ENCODE data around the gene MEIOSIN. TPM values are rescaled to one million over a fixed set of nuclear protein-coding genes. Genes with fewer than 3 reads are reported as not detected.

The MEIOSIN gene
- total and polyA plus RNA-seq, 9 of the 15 experiments (the other 6 are each of a cell fraction or from before 2014, with no cell fraction given): 0.06 to 2.0 (median 0.76) TPM

- no peak for TF ChIP-seq SFPQ (IDR thresholded peaks at IDR 0.05; ENCODE audit: low read depth, low read length)
- no peak for TF ChIP-seq FIP1L1 (IDR thresholded peaks at IDR 0.05; ENCODE audit: low read depth, low read length, poor library complexity, severe bottlenecking)
- peak; percentile 10 for TF ChIP-seq PRDM10 (IDR thresholded peaks at IDR 0.05; ENCODE audit: partially characterized antibody)
- no peak for TF ChIP-seq TARDBP (IDR thresholded peaks at IDR 0.05)
- no peak for TF ChIP-seq EZH2 (IDR thresholded peaks at IDR 0.05; ENCODE audit: borderline replicate concordance, low read depth, low read length)
- no peak for TF ChIP-seq ZNF224 (CRISPR knock-in tag; IDR thresholded peaks at IDR 0.05)
- no peak for TF ChIP-seq TBL1XR1 (IDR thresholded peaks at IDR 0.05; ENCODE audit: low read length in 2 of 2)
- no peak for TF ChIP-seq HNRNPL (IDR thresholded peaks at IDR 0.05; ENCODE audit: low read depth, low read length)
- TF ChIP-seq, protein P1, sequence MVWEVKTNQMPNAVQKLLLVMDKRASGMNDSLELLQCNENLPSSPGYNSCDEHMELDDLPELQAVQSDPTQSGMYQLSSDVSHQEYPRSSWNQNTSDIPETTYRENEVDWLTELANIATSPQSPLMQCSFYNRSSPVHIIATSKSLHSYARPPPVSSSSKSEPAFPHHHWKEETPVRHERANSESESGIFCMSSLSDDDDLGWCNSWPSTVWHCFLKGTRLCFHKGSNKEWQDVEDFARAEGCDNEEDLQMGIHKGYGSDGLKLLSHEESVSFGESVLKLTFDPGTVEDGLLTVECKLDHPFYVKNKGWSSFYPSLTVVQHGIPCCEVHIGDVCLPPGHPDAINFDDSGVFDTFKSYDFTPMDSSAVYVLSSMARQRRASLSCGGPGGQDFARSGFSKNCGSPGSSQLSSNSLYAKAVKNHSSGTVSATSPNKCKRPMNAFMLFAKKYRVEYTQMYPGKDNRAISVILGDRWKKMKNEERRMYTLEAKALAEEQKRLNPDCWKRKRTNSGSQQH (CRISPR knock-in tag; IDR thresholded peaks at IDR 0.05): peak; percentile 84; the same call in 1 of the 2 replicates
- TF ChIP-seq HDAC8 (tag; IDR thresholded peaks at IDR 0.05): no peak
- no peak for TF ChIP-seq BRF1 (IDR thresholded peaks at IDR 0.05; ENCODE audit: borderline replicate concordance, extremely low read depth, insufficient read length)
- no peak for TF ChIP-seq ZFP1 (CRISPR knock-in tag; IDR thresholded peaks at IDR 0.05)
- TF ChIP-seq GABPA (tag; conservative IDR thresholded peaks at IDR 0.05; ENCODE audit: low read depth): no peak
- TF ChIP-seq KHSRP (IDR thresholded peaks at IDR 0.05): no peak
- no peak for TF ChIP-seq SAFB2 (IDR thresholded peaks at IDR 0.05; ENCODE audit: borderline replicate concordance, low read depth, low read length, severe bottlenecking)
- no peak for TF ChIP-seq GTF2A2 (tag; IDR thresholded peaks at IDR 0.05)
- TF ChIP-seq ELF2 (CRISPR knock-in tag; IDR thresholded peaks at IDR 0.05): no peak
- TF ChIP-seq ZNF76 (CRISPR knock-in tag; IDR thresholded peaks at IDR 0.05; ENCODE audit: borderline replicate concordance): no peak
- TF ChIP-seq HCFC1 (IDR thresholded peaks at IDR 0.05; ENCODE audit: low read depth, low read length): peak; percentile 37; the same call in 1 of the 2 replicates
- TF ChIP-seq, protein P2, sequence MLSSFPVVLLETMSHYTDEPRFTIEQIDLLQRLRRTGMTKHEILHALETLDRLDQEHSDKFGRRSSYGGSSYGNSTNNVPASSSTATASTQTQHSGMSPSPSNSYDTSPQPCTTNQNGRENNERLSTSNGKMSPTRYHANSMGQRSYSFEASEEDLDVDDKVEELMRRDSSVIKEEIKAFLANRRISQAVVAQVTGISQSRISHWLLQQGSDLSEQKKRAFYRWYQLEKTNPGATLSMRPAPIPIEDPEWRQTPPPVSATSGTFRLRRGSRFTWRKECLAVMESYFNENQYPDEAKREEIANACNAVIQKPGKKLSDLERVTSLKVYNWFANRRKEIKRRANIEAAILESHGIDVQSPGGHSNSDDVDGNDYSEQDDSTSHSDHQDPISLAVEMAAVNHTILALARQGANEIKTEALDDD (IDR thresholded peaks at IDR 0.05): no peak
These were observed 46.2 kb downstream of the MEIOSIN start (continued) for GRCh38 chr19:45779231-45780145.
